Activated naive CD8-positive, alpha-beta T cell treated with anti-CD3 and anti-CD28 coated beads, Interleukin-2, amount 10 ng/mL, durations not matched to agents 7 days and 5 days (primary cell): ENCODE measurements around the gene AANAT. TPM values are rescaled to one million over a fixed set of nuclear protein-coding genes. Genes with fewer than 3 reads are reported as not detected.

Source experiments
- ATAC-seq: fragments of 150-1000 bp; cut with Tn5 transposase; one replicate; pipeline ENCODE4 v1.10.0; 2021; ENCODE audit warnings: low read depth, moderate library complexity
- POLR2A ChIA-PET: fragments of 350-600 bp; sonication (Branson Sonifier 250); formaldehyde crosslinking; loops from one replicate; lab custom pipeline; 2021; ENCODE audit warnings: antibody characterized with exemption; lab: Charles Lee
- DNase-seq: peaks from one replicate; pipeline ENCODE4 v3.0.0; 2021
- H3K27ac Mint-ChIP-seq: one replicate; pipeline ENCODE4 v1.8.0; 2022; ENCODE audit warnings: mild to moderate bottlenecking, mixed read lengths
- H3K27me3 Mint-ChIP-seq: one replicate; pipeline ENCODE4 v1.8.0; 2022; ENCODE audit warnings: mild to moderate bottlenecking, moderate library complexity, mixed read lengths
- H3K36me3 Mint-ChIP-seq: one replicate; pipeline ENCODE4 v1.8.0; 2021; ENCODE audit warnings: mild to moderate bottlenecking, mixed read lengths
- H3K4me1 Mint-ChIP-seq: one replicate; pipeline ENCODE4 v1.8.0; 2021; ENCODE audit warnings: mixed read lengths
- H3K4me3 Mint-ChIP-seq: one replicate; pipeline ENCODE4 v1.8.0; 2022; ENCODE audit warnings: mild to moderate bottlenecking, moderate library complexity, mixed read lengths
- H3K9me3 Mint-ChIP-seq: one replicate; pipeline ENCODE4 v1.8.0; 2021; ENCODE audit warnings: mixed read lengths
- total RNA-seq, 2 experiments: library from RNA; stranded (reverse); gene quantifications; one replicate each; pipeline ENCODE4 v1.2.3, GENCODE V29; 2021

The AANAT gene
- total RNA-seq, 2 experiments from 2014 or later = not detected

DNA sequence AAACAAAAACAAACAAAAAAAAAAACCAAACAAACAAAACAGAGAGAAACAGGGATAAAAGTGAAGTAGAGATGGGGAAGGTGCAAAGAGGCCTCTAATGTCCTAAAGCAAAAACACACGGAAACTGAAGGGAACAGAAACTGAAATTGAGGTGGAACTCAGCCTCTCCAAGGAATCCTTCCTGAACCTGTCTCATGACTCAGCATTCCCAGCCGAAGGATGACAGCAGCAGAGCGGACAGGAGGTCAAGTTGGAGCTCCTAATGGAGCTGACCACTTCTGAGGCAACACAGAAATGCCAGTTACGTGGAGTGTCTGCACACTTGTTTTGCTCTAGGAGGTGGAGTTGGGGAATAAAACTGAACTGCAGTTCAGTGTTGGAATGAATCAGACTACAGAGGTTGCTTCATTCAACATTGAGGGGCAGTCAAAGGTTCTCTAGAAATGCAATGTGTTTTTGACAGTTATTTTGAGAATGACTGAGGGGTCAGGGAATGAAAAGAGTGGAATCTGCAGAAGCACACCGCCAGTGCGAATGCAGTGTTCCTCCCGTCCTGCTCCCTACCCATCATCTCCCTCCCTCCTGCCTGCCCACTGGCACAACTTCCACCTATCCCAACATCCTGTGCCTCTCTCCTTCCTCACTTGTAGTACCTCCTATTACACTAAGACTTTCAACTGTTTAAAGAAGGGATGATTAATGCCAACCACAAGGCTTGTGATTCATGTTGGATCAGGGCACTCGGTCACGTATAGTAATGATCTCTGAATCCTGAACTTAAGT lies 20.8 kb upstream of the AANAT start:
- ATAC-seq = no peak

DNA sequence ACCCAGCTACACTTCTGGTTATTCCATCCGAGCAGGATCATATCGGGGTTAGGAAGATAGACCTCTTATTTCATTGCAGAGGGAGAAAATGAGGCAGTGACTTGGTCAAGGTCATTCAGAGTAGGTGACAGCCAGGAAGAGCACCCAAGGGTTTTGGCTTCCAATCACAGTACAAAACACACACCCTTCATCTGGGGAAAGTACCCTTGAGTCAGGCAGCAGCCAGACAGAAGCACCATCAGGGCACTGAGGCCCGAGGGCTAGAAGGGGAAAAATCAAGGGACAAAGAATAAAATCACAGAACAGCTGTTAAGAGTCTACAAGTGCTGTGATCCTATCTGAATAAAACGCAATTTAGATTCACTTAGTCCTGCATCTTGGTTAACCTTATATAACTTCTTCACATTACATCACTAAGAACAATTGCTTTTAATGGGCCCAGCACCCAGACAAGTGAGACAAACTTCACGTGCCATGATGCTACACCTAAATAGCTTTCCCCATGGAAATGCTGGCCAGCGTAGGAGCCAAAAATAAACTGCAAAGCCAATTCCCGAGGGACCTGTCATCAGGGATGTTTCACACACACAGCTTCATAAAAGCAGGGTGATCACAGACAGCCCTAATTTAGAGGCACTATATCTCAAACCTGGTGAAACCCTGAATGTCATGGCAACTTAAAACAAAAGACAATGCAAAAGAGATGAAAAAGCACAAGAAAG lies 19.3 kb upstream of the AANAT start:
- no peak for ATAC-seq
- Mint-ChIP-seq H3K4me1 (peaks cover 55% of the 10 kb centered on the region), H3K9me3 (no peaks in the 10 kb centered on the region), H3K36me3 (peaks cover 7% of the 10 kb centered on the region), H3K27me3 (no peaks in the 10 kb centered on the region), H3K27ac (no peak overlapping the region), H3K4me3 (no peak overlapping the region)
- no peak for DNase-seq
- POLR2A ChIA-PET = no interaction called here

More for the DNA sequence above, 20.8 kb upstream of the AANAT start:
- peaks cover 65% of the 10 kb centered on the region for H3K4me1 Mint-ChIP-seq
- no peaks in the 10 kb centered on the region for H3K27me3 Mint-ChIP-seq
- H3K36me3 Mint-ChIP-seq = peaks cover 9% of the 10 kb centered on the region
- POLR2A ChIA-PET = no interaction called here
- H3K9me3 Mint-ChIP-seq = no peaks in the 10 kb centered on the region
- no peak overlapping the region for H3K4me3 Mint-ChIP-seq
- no peak for DNase-seq
- no peak overlapping the region for H3K27ac Mint-ChIP-seq

- H3K27ac Mint-ChIP-seq = no peak overlapping the region
- H3K27me3 Mint-ChIP-seq = no peaks in the 10 kb centered on the region
- no peaks in the 10 kb centered on the region for H3K9me3 Mint-ChIP-seq
- H3K4me1 Mint-ChIP-seq = peaks cover 53% of the 10 kb centered on the region
- peaks cover 1% of the 10 kb centered on the region for H3K36me3 Mint-ChIP-seq
- POLR2A ChIA-PET = no interaction called here
- no peak overlapping the region for H3K4me3 Mint-ChIP-seq
- ATAC-seq (no peak), DNase-seq (no peak)
Measured at GRCh38 chr17:76449126-76449525, 18.3 kb upstream of the AANAT start.

DNA sequence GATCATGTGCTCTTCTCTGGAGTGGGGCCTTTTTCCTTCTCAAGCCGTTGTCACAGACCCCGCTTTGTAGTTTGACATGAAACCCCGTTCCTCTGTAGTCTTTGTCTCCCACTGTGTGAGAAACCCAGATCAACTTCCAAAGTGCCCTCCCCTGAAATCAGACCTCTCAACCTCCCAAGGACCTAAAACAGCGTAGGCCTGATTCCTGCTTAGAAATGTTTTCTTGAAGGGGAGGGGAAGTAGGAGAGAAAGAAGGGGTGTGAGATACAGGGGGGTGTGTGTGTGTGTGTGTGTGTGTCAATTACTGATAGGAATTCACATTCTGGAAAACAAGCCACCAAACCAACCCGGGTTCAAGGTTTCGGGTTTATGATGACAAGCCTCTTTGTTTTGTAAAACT lies 15.9 kb upstream of the AANAT start:
- Mint-ChIP-seq H3K4me1 (peaks cover 38% of the 10 kb centered on the region), H3K27ac (no peak overlapping the region), H3K36me3 (peaks cover 1% of the 10 kb centered on the region), H3K27me3 (peaks cover 3% of the 10 kb centered on the region), H3K4me3 (peak overlapping the region; percentile 91), H3K9me3 (no peaks in the 10 kb centered on the region)
- no peak for ATAC-seq
- no peak for DNase-seq
- POLR2A ChIA-PET = interaction anchor here (0.5 to 1.8 kb wide), 4 partner anchors 8 to 59 kb away, joined by 3 to 6 read pairs (median 4); partner anchors contain the start of genes AANAT and RHBDF2

- no peak for DNase-seq
- no peaks in the 10 kb centered on the region for H3K9me3 Mint-ChIP-seq
- POLR2A ChIA-PET = interaction anchor here (0.5 to 1.8 kb wide), 8 partner anchors 8 to 252 kb away, joined by 3 to 8 read pairs (median 4); partner anchors contain the start of genes AANAT and RHBDF2
- peak overlapping the region; percentile 91 for H3K4me3 Mint-ChIP-seq
- H3K27me3 Mint-ChIP-seq = peaks cover 4% of the 10 kb centered on the region
- peak overlapping the region; percentile 54 for H3K27ac Mint-ChIP-seq
- H3K4me1 Mint-ChIP-seq = peaks cover 34% of the 10 kb centered on the region
- H3K36me3 Mint-ChIP-seq = peaks cover 1% of the 10 kb centered on the region
- peak; percentile 30 for ATAC-seq
Measured at GRCh38 chr17:76452127-76452659, 15.2 kb upstream of the AANAT start.

DNA sequence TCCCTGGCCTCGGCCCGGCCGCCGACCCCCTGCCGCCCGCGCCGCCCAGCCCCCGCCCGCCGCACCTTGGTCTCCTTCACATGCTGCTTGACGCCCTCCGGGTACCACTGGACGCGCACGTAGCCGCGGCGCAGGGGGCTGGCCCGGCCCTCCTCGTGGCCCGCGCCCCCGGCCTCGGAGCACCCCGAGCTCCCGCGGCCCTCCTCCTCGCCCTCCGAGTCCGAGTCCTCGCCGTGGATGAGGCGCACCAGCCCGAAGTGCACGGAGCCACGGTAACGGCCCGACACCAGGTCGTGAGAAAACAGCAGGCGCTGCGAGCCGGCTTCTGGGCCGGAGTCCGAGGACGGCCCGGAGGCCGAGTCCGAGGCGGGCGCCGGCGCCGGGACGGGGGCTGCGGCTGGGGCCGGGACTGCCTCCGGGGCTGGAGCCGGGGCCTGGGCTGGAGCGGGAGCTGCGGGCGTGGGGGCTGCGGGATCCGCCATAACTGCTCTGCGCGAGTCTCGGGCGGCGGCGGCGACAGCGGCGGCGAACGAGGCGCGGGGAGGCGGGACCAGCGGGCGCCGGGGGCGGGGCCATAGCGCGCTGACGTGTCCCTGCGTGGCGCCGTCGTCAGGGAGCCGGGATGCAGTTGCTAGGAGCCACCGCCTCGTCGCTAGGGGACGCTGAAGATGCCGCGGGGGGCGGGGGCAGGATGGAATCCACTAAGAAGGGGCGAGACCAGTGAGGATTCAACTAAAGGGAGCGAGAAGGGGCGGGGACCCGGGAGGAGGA lies 14.6 kb upstream of the AANAT start, which contains the start of gene UBE2O:
Gene UBE2O, minus strand, starts transcription at position 493 of the 771 bp plus-strand sequence. Its CDS starts 11 bp downstream, at position 482.
- DNase-seq (peak; percentile 98), ATAC-seq (peak; percentile 93)
- Mint-ChIP-seq H3K9me3 (no peaks in the 10 kb centered on the region), H3K4me1 (peaks cover 29% of the 10 kb centered on the region), H3K36me3 (peaks cover 1% of the 10 kb centered on the region), H3K4me3 (peak within 1 kb of the TSS; percentile 91), H3K27me3 (peaks cover 8% of the 10 kb centered on the region), H3K27ac (peak within 1 kb of the TSS; percentile 57)
- POLR2A ChIA-PET = interaction anchor here (0.6 to 1.8 kb wide), 6 partner anchors 9 to 251 kb away, joined by 3 to 6 read pairs (median 4); partner anchors contain the start of gene RHBDF2

DNA sequence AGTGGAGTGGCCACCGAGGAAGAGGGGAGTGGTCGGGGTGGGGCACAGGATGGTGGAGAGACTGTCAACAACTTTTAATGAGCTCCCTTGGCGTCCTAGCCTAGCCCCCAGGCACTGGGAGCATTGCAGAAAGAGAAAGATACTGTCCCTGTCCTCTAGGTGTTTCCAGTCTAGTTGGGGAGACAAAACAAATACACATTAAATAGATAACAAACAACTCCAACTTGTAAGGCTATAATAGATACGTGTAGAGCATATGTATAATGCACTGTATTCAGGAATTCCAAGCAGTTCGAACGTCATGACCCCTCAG lies 14.0 kb upstream of the AANAT start:
- Mint-ChIP-seq H3K36me3 (peaks cover 1% of the 10 kb centered on the region), H3K9me3 (no peaks in the 10 kb centered on the region), H3K4me3 (peak overlapping the region; percentile 81), H3K4me1 (peaks cover 27% of the 10 kb centered on the region), H3K27me3 (peaks cover 8% of the 10 kb centered on the region), H3K27ac (peak overlapping the region; percentile 57)
- ATAC-seq (no peak), DNase-seq (no peak)
- POLR2A ChIA-PET = interaction anchor here (1.0 to 1.2 kb wide), 2 partner anchors 49 to 103 kb away, joined by 4 to 5 read pairs; no protein-coding TSS in a partner anchor

GRCh38 chr17:76458580-76459490 lies 8.6 kb upstream of the AANAT start:
- no peak for ATAC-seq
- no peak for DNase-seq
- peaks cover 14% of the 10 kb centered on the region for H3K27me3 Mint-ChIP-seq
- H3K36me3 Mint-ChIP-seq = no peaks in the 10 kb centered on the region
- no peak overlapping the region for H3K27ac Mint-ChIP-seq
- no peaks in the 10 kb centered on the region for H3K9me3 Mint-ChIP-seq
- H3K4me3 Mint-ChIP-seq = no peak overlapping the region
- H3K4me1 Mint-ChIP-seq = no peaks in the 10 kb centered on the region
- POLR2A ChIA-PET = interaction anchor here (0.7 to 2.5 kb wide), 4 partner anchors 34 to 49 kb away, joined by 3 to 7 read pairs (median 3); no protein-coding TSS in a partner anchor

DNA sequence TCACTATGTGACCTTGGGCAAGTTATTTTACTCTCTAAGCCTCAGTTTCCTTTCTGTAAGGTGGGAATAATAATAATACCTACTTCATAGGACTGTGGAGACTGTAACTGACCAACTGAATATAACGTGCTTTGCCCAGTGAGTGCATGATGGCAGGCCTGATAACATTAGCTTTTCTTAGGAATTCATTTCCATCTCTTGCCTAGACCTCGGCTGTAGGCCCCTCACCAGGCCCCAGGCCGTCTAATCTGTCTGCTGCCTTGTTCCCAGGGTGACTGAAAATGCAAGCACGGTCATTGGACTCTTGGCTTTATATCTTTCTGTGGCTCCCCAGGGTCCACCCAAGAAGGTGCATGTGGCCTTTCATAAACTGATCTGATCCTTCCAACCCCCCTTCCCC lies 7.7 kb upstream of the AANAT start:
- POLR2A ChIA-PET = interaction anchor here (1.0 to 2.5 kb wide), 2 partner anchors 40 to 48 kb away, joined by 3 to 7 read pairs; no protein-coding TSS in a partner anchor
- Mint-ChIP-seq H3K9me3 (no peaks in the 10 kb centered on the region), H3K36me3 (no peaks in the 10 kb centered on the region), H3K27me3 (peaks cover 15% of the 10 kb centered on the region), H3K27ac (no peak overlapping the region), H3K4me1 (no peaks in the 10 kb centered on the region), H3K4me3 (no peak overlapping the region)
- DNase-seq (no peak), ATAC-seq (no peak)

DNA sequence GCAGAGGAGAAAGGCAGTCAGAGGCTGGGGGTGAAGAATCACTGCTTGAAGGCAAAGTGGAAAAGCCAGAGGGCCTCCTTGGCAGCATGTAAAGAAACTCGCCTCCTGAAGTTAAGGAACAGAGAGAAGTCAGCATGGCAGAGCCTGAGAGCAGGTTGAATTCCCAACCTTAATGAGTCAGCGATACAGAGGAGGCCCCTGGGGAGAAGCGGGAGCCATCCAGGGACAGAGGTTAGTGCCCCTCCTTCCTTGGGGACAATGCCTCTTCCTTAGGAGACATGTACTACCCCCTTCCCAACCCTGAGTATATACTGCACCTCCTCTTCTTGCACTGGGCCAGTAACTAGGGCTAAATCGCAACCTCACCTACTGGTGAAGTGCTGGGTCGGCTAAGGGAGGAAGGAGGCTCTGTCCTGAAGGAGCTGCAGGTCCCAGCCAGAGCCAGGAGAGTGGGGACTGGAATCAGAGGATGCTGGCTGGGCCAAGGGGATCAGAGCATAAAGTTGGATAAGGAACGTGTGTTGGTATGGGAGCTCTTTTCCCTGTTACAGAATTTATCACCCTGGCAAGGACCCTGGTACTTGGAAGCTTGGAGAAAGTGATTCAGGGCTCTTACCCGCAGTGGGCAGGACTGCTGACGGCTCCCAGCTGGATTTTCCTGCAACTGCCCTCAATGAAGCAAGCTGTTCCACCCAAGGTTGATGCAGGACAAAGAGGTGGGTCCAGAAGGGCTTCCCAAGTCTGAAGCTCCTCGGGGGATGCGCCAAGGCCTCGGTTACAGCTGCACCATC lies 5.4 kb upstream of the AANAT start:
- POLR2A ChIA-PET = interaction anchor here (0.9 kb wide), 1 partner anchor 45 kb away, joined by 3 read pairs; no protein-coding TSS in a partner anchor
- ATAC-seq = no peak
- Mint-ChIP-seq H3K4me3 (no peak overlapping the region), H3K4me1 (peaks cover 7% of the 10 kb centered on the region), H3K36me3 (no peaks in the 10 kb centered on the region), H3K9me3 (no peaks in the 10 kb centered on the region), H3K27me3 (peaks cover 13% of the 10 kb centered on the region), H3K27ac (no peak overlapping the region)
- no peak for DNase-seq

DNA sequence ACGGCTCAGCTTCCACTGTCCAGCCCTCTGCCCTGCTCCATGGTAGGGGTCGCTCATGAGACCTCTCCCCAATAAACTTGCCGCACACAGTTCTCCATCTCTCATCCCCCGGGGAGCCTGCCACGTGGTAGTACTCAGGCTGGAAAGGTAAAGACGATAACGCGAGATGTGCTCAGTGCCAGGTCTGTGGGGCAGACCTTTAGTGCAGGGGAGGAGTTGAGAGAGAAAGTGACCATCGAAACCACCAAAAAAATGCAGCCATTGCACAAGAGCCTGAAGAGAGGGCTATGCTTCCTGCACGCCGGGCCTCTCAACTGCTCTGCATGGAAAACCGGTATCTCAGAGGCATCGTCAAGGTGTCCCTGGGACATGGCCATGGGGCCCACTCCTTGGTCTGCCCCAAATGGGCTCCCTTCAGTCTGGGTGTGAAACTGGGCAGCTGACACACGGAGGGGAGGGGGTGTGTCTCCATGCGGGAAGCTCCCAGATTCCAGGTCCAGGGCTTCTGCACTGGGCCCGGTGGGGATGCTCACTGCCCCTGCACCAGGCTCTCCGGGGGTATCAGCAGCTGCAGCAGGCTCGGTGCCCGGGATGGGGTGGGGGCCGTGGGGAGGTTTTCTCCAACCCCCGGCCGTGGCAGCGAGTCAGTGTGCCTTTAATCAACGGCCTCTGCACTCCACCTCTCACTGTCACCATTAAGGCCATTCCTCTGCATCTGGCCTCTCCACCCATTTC lies 4.7 kb upstream of the AANAT start:
- Mint-ChIP-seq H3K27me3 (peaks cover 8% of the 10 kb centered on the region), H3K4me1 (peaks cover 7% of the 10 kb centered on the region), H3K4me3 (no peak overlapping the region), H3K27ac (no peak overlapping the region), H3K36me3 (no peaks in the 10 kb centered on the region), H3K9me3 (no peaks in the 10 kb centered on the region)
- DNase-seq (no peak), ATAC-seq (no peak)
- POLR2A ChIA-PET = interaction anchor here (0.9 kb wide), 1 partner anchor 45 kb away, joined by 3 read pairs; no protein-coding TSS in a partner anchor
